Fibroblast of peridontal ligament (primary cell): ENCODE measurements around the gene CCDC28A.

Experiments
- DNase-seq: peaks from one replicate; pipeline ENCODE4 v3.0.0-alpha.2; 2010; ENCODE audit errors: extremely low read depth

The CCDC28A gene

DNA sequence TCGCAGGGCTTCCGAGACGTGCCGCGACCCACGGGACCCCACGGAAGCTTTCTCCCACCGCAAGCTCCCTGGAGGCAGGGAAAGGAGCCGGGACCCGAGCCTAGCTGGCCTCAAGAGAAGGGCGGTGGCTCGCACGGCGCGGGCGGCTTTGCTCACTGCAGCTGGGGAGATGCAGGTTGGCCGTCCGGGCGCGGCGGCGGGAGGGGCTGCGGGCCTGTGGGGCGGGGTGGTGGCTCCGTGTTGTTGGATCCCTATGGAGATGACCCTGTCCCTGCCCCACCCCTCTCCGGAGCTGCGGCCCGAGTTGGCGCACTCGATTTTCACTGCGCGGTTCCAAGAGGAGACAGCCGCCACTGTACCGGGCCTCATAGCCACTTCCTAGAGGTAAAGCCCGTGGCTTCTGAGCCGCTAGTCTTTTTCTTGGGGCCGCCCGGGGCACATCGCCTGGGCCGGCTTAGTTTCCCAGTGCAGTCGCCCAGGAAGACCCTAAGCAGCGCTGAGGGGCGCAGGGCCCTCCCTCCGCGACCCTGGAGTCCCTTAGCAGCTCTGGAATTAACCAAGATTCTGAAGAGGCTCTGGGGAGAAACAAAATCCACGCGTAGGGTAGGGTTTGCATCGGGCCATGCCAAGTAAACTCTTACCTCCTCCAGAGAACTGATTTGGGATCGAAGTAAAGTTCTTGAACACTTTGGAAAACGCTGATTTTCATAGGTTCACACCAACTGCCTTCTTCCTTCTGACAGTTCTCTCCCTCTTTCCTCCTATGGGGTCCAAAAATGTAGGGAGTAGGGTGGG, 22.4 kb downstream of the CCDC28A start, which contains the start of gene ECT2L:
ECT2L (plus strand) TSS at position 279 of the 795 bp plus-strand sequence. CDS start 17,188 bp downstream, outside the sequence.
- DNase-seq, result peak; percentile 39

DNA sequence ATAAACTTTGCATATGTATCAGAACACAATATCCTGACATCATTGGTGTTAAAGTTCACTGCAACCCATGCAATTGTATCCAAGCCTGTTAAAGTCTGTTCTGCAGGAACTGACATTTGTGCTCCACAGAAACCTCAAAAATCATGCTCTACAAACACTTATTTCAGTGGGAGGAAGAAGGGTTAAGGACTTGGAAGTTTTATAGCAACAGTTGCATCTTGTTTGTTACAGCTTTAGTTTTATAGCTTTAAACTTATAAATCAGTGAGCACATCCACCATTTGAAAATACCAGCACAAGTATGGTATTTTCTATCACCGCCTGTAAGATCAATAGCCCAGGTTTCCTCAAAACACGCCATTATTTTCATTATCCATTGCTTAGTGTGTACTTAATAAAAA, 23.2 kb downstream of the CCDC28A start:
- DNase-seq, result no peak

DNA sequence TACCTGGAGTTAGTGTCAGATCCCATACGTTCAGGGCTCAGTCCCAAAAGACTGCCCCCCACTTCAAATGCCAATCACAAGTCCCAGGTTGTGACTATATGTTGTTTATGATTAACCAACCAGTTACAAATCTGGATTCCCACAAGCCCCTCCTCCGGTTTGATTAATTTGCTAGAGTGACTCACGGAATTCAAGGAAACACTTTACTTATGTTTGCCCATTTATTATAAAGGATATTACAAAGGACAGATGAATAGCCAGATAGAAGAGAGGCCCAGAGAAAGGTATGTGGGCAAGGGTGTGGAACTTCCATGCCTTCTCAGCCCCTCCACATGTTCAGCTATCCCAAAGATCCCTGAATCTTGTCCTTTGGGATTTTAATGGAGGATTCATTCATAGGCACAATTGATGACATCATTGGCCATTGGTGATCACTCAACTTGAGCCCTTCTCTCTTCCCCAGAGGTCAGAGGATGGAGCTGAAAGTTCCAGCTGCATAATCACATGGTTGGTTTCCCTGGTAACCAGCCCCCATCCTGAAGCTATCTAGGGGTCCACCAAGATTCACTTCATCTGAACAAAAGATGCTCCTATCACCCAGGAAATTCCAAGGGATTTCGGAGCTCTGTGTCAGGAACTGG, 24.4 kb downstream of the CCDC28A start:
- DNase-seq, result no peak

DNA sequence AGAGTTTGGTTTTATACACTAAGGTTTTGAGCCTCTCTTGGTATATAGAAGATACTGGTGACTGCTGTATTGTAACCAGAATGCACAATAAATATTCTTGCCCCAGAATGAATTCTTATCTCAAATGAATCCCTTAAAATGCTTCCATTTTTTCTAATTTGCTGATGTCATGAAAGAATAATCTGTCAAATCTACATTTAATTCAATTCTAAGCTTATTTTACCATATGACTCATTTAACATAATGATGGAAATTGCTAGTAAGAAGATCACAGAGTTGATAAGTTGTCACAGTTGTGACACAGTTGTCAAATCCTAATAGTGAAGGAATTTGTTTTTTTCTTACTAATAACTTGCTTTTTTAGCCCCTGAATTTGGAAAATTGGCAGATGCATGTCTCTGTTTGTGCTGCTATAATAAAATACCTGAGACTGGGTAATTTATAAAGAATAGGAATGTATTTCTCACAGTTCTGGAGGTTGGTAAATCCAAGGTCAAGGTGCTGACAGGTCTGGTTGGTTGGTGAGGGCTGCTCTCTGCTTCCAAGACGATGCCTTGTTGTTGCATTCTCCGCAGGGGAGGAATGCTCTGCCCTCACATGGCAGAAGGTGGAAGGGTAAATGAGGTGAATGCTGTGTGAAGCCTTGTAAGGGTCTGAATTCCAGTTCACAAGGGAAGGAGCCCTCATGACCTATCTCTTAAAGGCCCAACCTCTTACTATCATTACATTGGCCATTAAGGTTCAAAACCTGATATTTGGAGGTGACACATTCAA, 27.0 kb downstream of the CCDC28A start:
- DNase-seq, result no peak

DNA sequence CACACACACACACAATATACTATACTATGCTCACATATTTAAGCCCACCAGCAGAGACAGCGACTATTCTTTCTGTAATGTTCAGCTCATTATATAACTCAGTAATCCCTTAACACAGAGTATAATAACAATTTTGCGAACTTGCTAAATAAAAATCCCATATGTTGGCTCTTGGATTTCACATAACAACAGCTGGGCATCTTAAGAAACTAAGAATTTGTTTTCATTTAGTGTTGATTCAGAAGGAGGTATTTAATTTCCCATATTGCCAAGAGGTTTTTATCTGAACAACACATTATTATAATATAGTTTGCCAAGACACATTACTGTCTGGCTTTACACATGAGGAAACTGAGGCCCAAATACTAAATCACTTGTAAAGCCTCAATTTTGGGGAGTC, 29.8 kb downstream of the CCDC28A start:
- no peak for DNase-seq

DNA sequence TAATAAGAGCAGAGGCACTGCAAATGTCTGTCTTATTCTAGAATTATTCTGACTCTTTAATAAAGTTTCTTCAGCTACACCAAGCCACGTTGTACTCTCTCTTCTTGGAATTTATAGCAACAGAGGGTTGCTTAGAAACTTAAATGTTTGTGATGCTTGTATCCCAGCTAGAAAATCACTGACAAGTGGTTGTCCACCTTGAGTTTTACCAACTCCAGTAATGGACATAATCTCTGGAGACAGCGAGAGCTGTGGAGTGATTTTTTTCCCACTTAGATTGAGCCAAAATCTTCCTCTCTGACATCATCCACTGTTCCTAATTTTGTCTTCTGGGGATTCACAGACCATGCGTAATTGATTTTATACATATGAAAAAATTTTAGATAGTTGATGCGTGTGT, 30.3 kb downstream of the CCDC28A start:
- peak; percentile 64 for DNase-seq

DNA sequence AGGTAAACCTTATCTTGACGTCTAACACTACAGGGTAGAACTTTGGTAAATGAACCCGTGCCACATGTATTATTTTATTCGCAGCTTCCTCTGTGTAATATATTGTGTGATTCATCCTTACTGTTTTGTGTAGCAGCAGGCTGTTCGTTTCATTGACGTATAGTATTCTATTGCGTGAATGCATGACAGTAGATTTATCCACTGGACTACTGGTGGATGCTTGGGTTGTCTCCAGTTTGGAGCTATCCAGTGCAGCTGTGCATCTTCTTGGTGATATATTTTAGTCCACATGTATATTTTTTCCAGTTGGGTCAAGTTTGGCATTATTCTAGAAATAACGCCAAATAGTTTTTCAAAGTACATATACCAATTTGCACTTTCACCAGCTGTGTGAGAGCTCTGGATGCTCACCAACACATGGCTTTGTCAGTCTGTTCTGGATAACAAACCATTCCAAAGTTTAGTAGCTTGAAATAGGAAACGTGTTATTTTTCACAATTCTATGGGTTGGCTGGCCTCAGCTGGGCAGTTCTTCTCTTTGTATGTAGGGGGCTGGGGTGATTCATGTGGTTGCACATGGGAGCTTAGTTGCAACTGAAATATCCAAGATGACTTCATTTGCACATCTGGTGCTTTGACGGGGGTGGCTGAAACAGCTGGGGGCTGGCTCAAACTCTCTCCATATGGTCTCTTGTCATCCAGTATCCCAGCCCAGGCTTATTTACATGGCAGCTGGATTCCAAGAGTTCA, 31.6 kb downstream of the CCDC28A start:
- DNase-seq, result peak; percentile 64

DNA sequence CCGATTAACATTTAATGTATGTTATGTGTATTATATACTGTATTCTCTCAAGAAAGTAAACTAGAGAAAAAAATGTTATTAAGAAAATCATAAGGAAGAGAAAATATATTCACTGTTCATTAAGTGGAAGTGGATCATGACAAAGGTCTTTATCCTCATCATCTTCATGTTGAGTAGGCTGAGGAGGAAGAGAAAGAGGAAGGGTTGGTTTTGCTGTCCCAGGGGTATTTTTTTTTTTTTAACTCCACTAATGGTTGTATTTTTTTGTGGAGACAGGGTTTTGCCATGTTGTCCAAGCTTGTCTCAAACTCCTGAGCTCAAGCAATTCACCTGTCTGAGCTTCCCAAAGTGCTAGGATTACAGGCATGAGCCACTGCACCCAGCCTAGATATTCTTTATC, 33.3 kb downstream of the CCDC28A start:
- DNase-seq, result no peak

DNA sequence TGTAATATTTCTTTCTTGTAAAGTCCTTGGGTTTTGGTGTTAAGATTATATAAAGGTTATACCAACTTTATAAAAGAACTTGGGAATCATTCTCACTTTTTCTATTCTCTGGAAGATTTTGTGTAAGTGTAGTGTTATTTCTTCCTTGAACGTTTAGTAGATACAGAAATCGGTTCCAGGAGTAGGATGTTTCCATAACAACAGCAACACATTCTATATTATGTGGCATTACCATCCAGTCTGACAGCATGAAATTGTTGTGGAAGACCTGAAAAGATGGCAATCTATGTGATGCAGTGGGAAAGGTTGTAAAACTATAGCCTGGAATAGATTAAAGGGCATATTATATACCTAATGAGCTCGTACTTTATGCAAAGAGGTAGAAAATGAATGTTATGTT, 36.1 kb downstream of the CCDC28A start:
- no peak for DNase-seq

DNA sequence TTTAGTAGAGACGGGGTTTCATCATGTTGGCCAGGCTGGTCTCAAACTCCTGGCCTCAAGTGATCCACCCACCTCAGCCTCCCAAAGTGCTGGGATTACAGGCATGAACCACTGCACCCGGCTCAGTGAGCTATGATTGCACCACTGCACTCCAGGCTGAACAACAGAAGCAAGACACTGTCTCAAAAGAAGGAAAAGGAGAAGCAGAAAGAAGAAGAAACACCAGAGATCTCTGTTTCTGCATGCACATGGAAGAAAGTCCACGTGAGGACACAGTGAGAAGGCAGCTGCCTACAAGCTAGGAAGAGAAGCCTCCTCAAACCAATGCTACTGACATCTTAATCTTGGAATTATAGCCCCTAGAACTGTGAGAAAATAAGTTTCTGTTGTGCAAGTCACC, 38.3 kb downstream of the CCDC28A start:
- no peak for DNase-seq

DNA sequence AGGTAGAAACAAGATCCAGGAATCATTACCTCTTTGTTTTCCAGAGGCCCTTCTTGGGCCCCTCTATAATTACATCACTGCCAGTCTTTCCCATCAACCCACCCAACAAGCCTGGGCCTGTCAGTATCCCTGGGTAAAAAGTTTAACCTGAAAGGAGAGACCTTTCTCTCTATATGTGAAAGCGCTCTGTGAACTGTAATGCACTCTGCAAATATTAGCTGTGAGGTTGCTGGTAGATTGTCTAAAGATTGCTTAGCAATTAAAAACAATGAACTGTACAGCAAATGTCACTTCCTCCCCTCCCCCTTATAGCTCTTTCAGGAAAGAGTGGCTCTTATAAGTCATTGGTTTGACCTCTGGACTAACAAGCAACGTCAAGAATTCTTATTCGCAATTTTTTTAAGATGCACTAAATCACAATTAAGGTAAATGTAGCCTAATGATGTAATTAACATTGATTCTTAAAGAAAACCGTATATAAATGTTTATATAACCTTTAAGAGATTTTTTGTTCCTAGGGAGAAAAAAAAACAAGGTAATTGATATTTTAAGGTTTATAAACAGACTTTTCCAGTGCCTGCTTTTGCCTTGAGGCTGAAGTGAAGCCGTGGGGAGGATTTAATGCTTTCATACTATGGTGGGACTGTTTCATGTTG, 40.7 kb downstream of the CCDC28A start:
- no peak for DNase-seq

DNA sequence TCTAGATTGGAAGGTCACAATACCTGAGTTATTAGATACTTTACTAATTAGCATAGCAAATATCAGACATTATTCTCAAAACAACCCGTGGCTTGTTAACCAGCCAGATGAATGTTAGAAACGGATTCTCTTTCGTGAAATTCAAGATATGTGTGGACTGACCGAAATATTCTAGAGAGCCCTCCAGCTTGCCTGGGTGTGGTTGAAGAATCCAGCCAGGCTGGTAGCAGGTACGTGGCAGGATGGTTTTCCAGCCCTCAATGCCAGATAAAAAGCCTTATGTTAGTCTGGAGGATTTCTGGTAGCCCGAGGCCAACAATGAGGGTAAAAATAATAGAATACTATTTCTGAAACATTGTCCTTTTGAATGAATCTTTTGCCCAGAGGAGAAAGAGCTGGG, 41.7 kb downstream of the CCDC28A start:
- no peak for DNase-seq

DNA sequence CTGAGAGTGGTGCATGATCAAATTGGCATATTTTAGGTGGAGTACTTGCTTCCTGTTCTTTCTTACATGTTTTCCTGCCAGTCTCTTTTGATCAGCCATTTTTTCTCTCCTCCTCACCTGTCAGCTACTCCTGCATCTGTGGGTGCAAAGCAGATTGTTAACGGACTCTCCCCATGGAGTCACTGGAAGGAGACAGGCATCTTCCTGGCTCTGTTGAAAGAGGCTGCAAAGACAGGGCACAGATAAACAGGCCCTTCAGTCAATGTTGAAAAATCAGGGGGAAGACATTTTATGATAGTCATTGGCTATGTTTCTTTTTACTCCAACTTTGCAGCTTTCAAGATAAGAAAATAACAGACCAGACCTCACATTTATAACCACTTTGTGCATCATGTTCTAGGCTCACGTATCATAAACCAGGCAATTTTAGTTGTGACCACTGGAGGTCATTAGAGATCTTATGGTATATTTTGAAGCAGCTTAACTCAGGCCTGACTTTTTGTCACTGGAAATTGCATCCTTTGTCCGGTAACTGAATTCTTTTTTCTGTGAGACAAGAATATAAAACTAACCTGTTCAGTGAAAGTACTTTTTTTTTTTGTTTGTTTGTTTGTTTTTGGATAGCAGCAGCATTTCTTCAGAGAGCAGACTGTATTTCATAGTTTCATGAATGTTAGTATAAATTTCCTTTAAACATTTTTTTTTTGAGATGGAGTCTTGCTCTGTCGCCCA, 42.4 kb downstream of the CCDC28A start:
- peak; percentile 84 for DNase-seq

DNA sequence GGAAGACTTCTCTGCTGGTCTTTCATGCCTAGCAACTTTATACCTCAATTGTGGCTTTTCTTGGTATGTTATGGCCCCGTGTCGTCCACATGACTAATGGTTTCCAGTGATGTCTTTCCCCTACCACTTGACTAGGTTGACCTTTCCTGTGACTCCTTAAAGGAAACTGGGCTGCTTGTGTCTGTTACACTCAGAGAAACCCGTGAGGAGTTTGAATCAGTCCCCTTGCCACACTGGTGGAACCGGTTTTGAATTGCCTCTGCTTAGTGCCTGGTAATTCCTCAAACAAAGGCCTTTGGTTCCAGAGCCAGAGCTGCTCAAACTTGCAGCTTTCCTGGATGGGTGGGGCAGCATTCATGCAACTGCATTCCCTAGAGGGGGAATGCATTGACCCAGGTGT, 44.2 kb downstream of the CCDC28A start:
- DNase-seq, result peak; percentile 82

DNA sequence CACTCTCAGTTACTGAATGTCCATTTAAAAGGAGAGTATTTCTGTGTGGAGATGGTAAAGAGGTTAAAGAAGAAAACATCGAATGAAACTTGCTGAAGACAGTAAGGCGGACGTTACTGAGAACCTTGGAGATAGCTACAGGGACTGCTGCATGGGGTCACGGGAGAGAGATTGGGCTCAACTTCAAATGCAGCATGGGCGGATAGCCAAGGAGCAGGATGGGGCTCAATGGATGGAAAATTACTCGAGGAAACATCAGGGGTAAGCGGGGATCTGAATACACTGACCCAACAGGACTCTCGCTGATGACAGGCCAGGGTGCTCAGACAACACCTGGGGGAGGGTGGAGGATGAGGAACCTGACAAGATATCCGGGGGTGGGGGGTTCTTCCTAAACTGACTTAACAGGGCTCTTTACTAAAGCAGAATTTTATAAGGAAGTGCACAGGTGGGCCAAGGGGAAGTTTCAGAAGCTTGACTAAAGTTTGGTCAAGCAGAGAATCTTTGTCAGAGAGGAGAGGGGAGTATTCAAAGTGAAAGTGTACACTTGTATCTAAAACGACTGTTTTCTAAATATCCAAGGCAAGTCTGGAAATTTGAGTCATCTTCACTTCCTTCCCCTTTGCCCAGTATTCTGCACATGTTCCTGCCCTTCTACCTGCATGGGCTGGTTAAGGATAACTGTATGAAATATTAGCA, 45.1 kb downstream of the CCDC28A start:
- DNase-seq, result no peak

DNA sequence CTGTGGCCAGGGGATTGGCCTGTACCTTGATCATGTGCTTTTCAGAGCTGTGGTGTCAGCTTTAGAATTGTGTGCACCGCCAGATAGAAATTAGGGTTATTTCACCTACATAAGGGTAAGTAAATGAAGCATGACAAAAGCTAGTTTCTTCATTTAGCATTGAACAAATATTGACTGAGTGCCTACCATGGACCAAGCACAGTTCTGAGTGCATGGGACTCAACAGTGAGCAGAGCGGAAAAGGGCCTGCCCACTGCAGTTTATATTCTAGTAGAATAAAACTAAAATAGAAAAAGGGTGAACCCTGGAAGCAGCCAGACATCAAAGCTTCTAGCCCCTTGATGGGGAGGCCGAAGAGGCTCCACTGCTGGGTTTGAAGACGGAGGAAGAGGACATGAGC, 48.0 kb downstream of the CCDC28A start:
- DNase-seq, result no peak

DNA sequence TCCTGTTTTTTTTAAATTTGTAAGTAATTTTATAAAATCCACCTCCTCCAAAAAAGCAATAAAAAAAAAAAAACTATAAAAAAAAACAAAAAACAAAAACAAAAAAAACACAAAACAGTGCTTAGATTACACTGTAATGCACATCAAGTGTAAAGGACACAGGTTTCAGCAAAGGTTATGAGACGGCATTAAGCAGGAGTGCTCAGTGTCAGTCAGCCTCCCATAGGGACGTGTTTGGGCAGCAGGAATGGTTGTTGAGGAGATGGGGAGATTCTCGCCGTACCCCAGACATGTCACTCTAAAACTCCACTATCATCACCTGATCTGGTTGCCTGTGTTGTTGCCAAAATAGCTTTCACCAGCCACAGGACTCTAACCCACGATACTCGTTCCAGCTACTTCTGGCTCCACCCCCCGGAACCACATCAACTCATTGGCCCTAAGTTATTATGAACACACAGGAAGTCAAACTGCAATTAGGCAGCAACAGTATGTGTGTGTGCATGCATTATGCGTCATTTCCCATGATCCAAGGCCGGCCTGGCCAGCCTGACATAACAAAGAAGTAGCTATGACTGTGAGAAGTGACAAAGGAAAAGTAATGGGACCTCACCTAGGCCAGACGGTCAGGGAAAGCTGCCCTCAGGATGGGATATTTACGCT, 51.0 kb downstream of the CCDC28A start:
- DNase-seq, result no peak

DNA sequence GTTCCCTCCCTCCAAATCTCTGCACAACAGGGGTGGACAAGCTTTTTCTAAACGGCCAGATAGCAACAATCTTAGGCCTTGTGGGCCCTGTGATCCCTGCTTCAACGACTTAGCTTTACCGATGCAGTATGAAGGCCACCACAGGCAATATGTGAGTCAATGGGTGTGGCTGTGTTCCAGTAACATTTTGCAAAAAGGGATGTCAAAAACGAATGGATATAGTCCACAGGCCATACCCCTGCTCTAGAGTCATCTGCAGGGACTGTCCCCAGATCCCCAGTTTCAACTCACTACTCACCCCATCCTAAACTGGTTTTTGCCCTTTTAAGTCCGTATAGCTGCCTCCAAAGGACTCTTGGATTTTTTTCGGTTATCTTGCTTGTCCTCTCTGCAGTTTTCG, 56.7 kb downstream of the CCDC28A start:
- DNase-seq, result no peak

DNA sequence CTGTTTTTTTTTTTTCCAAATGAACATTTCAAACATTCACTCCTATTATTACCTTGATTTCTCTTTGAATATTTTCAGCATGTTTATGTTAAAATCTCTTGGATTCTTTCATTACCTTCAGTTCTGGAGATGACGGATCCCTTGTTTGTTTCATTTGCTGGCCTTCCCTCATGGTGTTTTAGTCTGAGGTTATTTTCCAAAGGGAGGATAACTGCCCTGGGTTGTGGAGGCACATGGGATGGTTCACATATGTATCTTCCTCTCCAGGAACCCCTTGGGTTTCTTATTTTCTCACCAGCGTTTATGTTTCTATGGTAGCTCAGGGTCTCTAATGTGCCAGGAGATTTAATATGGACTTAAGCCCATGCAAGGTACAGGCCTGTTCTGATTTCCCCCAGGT, 58.6 kb downstream of the CCDC28A start:
- no peak for DNase-seq
